Transverse colon (tissue), 4 donors: Measurements from ENCODE around the gene NR1H3. TPM values are rescaled to one million over a fixed set of nuclear protein-coding genes. Genes with fewer than 3 reads are reported as not detected.

ENCODE experiments used
- DNase-seq: peaks from one replicate; pipeline ENCODE4 v3.0.0-alpha.2; 2019
- H3K27ac ChIP-seq, 4 donors: fragments of 200-600 bp; sonication (generic); 2 replicates each; pipeline ENCODE4 v1.5.1; 2016 to 2018; ENCODE audit warnings: inconsistent platforms in 4 of 4
- H3K27me3 ChIP-seq: fragments of 200-600 bp; sonication (generic); 2 replicates; pipeline ENCODE4 v1.5.1; 2017; ENCODE audit warnings: inconsistent platforms
- H3K36me3 ChIP-seq, 4 donors: fragments of 200-600 bp; sonication (generic); 2 replicates each; pipeline ENCODE4 v1.5.1; 2017 to 2019; ENCODE audit warnings: inconsistent platforms in 4 of 4
- H3K4me1 ChIP-seq, 4 donors: fragments of 200-600 bp; sonication (generic); 2 replicates each; pipeline ENCODE4 v1.5.1; 2017 to 2020; ENCODE audit warnings: inconsistent platforms in 4 of 4
- H3K4me3 ChIP-seq, 4 donors: fragments of 200-600 bp; sonication (generic); 1 replicate in 1 of 4; 2 replicates in 3 of 4; pipeline versions ENCODE4 v1.5.1 to v1.6.1; 2017 to 2019; ENCODE audit warnings: inconsistent platforms in 4 of 4
- H3K9me3 ChIP-seq, 2 donors: fragments of 200-600 bp; sonication (generic); 2 replicates each; pipeline ENCODE4 v1.5.1; 2017 to 2019; ENCODE audit warnings: inconsistent platforms in 2 of 2
- EP300 ChIP-seq: sonication (generic); formaldehyde crosslinking; IDR thresholded peaks from one replicate; pipeline ENCODE4 v1.6.1; 2017; ENCODE audit warnings: antibody characterized with exemption, low read depth
- POLR2A ChIP-seq: fragments of 450-650 bp; IDR thresholded peaks from one replicate; pipeline ENCODE4 v1.6.1; 2016; ENCODE audit warnings: antibody characterized with exemption, mild to moderate bottlenecking, moderate library complexity
- POLR2AphosphoS5 ChIP-seq, 3 donors: sonication (generic); formaldehyde crosslinking; IDR thresholded peaks; one replicate each; pipeline ENCODE4 v1.6.1; 2016; ENCODE audit warnings: antibody characterized with exemption in 3 of 3
- WGBS, 2 donors: methylation state at CpG; one replicate each; pipeline ENCODE4 v1.1.5; 2018; ENCODE audit warnings: low coverage in 1 of 2; 5-methylcytosine and 5-hydroxymethylcytosine counted together
- in situ Hi-C, 4 donors: fragments of 200-750 bp; cut with MboI; loops; one replicate each; pipeline versions ENCODE4 v1.15.0 to v1.15.1; 2017; ENCODE audit warnings: low sequenced_read_pairs in 3 of 4, low pct_ligation_motif_present in 1 of 4, low pct_unique_long_range_greater_than_20kb in 1 of 4
- intact Hi-C: fragments of 100-400 bp; cut with DNase I; formaldehyde crosslinking; loops from one replicate; pipeline ENCODE4 v1.15.1; 2023; ENCODE audit warnings: low total_unique reads
- total RNA-seq, 4 donors: library from RNA; depleted of rRNA; stranded (reverse); fragments of >200 nt; gene quantifications; one replicate each; pipeline ENCODE4 v1.1.0, GENCODE V29; 2016
- TF ChIP-seq, protein P1 (sequence below), 5 experiments: fragments of 200-600 bp in 3 of 5; fragments of 450-650 bp in 2 of 5; sonication (generic) in 3 of 5; IDR thresholded peaks; 1 replicate in 2 of 5; 2 replicates in 3 of 5; pipeline ENCODE4 v1.5.1; 2016 to 2017; ENCODE audit warnings: antibody characterized with exemption in 5 of 5, inconsistent platforms in 3 of 5, mild to moderate bottlenecking in 2 of 5, moderate library complexity in 1 of 5

NR1H3 gene
- total RNA-seq, 4 donors from 2014 or later, result 28.7 to 124 (median 113) TPM

DNA sequence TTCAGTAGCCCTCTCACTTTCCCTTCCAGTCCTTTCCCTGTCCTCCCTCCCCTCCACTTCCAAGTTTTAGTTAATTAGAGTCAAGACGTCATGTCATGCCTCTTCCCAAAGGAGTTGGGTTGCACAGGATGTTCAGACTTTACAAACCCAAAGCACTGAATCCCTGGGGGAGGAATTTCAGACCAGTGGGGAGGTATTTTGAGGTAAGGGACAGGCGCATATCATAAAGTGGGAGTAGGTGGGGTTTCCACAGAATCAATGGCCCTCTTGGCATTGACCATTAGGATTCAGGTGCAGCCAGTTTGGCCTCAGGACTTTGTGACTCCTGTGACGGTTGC, 8.4 kb upstream of the NR1H3 start:
- H3K27me3 ChIP-seq, result no peaks in the 10 kb centered on the region
- peak overlapping the region; percentile 85 to 88 (median 86) for H3K27ac ChIP-seq
- H3K36me3 ChIP-seq, result peaks cover 0 to 11% (median 4%) of the 10 kb centered on the region in 4 donors
- peaks cover 22 to 38% (median 25%) of the 10 kb centered on the region in 4 donors for H3K4me1 ChIP-seq
- WGBS, 2 donors, result 53% methylated on average over 3 of the region's 3 CpGs; no CpG with 5 or more reads in 1 of the 2 donors
- H3K4me3 ChIP-seq, result peak overlapping the region; percentile 56 to 85 (median 70)
- no peak for DNase-seq
- no peak for TF ChIP-seq EP300
- TF ChIP-seq POLR2AphosphoS5 (IDR thresholded peaks at IDR 0.05), result no peak
- TF ChIP-seq, protein P1, sequence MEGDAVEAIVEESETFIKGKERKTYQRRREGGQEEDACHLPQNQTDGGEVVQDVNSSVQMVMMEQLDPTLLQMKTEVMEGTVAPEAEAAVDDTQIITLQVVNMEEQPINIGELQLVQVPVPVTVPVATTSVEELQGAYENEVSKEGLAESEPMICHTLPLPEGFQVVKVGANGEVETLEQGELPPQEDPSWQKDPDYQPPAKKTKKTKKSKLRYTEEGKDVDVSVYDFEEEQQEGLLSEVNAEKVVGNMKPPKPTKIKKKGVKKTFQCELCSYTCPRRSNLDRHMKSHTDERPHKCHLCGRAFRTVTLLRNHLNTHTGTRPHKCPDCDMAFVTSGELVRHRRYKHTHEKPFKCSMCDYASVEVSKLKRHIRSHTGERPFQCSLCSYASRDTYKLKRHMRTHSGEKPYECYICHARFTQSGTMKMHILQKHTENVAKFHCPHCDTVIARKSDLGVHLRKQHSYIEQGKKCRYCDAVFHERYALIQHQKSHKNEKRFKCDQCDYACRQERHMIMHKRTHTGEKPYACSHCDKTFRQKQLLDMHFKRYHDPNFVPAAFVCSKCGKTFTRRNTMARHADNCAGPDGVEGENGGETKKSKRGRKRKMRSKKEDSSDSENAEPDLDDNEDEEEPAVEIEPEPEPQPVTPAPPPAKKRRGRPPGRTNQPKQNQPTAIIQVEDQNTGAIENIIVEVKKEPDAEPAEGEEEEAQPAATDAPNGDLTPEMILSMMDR (IDR thresholded peaks at IDR 0.05), result no peak
- TF ChIP-seq POLR2A, result no peak
- in situ Hi-C loops (no loop called here), intact Hi-C loops (no loop called here)
- no peaks in the 10 kb centered on the region for H3K9me3 ChIP-seq

DNA sequence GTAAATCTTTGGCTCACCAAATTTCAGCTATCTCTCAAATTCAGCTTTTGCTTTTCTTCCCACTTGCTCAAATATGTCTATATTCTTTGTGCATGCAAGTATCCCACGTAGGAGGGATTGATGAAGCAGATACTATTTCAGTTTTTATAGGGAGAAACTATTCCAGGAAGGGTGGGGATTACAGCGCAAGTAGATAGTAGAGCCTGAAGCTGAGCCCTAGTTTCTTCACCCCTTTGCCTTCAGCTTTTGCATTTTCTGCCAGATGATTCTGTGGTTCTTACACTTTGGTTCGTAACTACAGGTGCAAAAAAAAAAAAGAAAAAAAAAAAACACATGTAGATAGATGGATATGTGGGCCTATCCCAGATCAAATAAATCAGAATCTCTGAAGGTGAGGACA, 6.0 kb upstream of the NR1H3 start:
- Histone ChIP-seq H3K4me1 (peaks cover 28 to 53% (median 36%) of the 10 kb centered on the region in 4 donors), H3K36me3 (no peaks in the 10 kb centered on the region), H3K27me3 (no peaks in the 10 kb centered on the region), H3K9me3 (no peaks in the 10 kb centered on the region), H3K27ac (no peak overlapping the region), H3K4me3 (no peak overlapping the region)
- TF ChIP-seq, protein P1 (IDR thresholded peaks at IDR 0.05), result no peak
- TF ChIP-seq POLR2A, result no peak
- no peak for TF ChIP-seq EP300
- no peak for TF ChIP-seq POLR2AphosphoS5 (IDR thresholded peaks at IDR 0.05)
- intact Hi-C loops (no loop called here), in situ Hi-C loops (no loop called here)
- 83 to 90% methylated on average over 3 of the region's 3 CpGs for WGBS, 2 donors
- no peak for DNase-seq

DNA sequence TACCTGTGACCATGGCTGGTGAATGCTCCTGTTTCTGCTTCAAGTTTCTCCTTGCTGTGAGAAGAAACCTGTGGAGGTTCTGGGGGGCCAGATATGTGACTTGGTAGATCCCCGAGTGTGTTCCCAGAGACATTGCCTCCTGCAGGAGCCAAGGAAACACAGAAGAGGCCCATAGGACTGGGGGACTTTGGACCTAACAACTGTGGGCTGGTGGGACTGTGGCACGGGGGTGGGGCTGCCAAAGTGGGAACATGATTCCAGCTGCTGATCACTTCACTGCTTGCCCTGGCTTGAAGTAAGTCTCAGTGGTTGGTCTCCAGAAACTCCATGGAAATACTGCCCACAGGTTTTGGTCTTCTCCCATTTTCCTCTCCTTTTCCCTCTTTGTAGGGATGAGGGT, 4.1 kb upstream of the NR1H3 start:
- H3K4me1 ChIP-seq, result peaks cover 22 to 57% (median 43%) of the 10 kb centered on the region in 4 donors
- WGBS, 2 donors, result 41% methylated on average over 2 of the region's 2 CpGs; no CpG with 5 or more reads in 1 of the 2 donors
- H3K9me3 ChIP-seq, result no peaks in the 10 kb centered on the region
- H3K36me3 ChIP-seq, result no peaks in the 10 kb centered on the region
- TF ChIP-seq EP300 (no peak), POLR2AphosphoS5 (IDR thresholded peaks at IDR 0.05) (no peak), POLR2A (no peak)
- TF ChIP-seq, protein P1 (IDR thresholded peaks at IDR 0.05), result no peak
- peak; percentile 37 for DNase-seq
- in situ Hi-C loops (no loop called here), intact Hi-C loops (no loop called here)
- peak overlapping the region; percentile 76 to 83 (median 82) for H3K27ac ChIP-seq
- no peak overlapping the region for H3K4me3 ChIP-seq
- no peaks in the 10 kb centered on the region for H3K27me3 ChIP-seq

DNA sequence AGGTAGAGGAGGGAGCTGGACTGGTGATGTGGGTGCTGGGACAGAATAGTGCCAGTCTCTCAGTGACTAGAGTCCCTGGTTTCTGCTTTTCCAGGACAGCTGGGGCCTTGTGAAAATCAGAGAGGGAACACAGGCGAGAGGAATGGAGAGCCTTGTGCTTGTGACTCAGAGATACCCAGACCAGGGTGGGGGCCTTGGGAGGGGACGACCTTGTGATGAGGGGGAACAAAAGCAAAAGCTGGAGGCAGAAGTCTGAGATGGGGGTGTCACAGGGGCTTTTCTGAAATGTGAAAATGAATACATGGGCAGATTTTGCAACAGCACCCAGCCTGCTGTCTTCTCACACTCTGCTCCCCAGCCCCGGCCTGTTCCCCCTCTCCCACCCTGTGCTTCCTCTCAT, 3.4 kb upstream of the NR1H3 start:
- Histone ChIP-seq H3K36me3 (no peaks in the 10 kb centered on the region), H3K9me3 (no peaks in the 10 kb centered on the region), H3K4me1 (peaks cover 22 to 63% (median 48%) of the 10 kb centered on the region in 4 donors), H3K4me3 (no peak overlapping the region), H3K27me3 (no peaks in the 10 kb centered on the region), H3K27ac (peak overlapping the region; percentile 76 to 83 (median 82))
- in situ Hi-C loops, result no loop called here
- DNase-seq, result peak; percentile 25
- intact Hi-C loops, result no loop called here
- WGBS, 2 donors, result 48 to 62% methylated on average over 3 of the region's 3 CpGs
- TF ChIP-seq, protein P1 (IDR thresholded peaks at IDR 0.05), result no peak
- TF ChIP-seq POLR2A (no peak), EP300 (no peak), POLR2AphosphoS5 (IDR thresholded peaks at IDR 0.05) (no peak)
